ENCODE results near the gene TBCCD1.

The TBCCD1 gene

DNA sequence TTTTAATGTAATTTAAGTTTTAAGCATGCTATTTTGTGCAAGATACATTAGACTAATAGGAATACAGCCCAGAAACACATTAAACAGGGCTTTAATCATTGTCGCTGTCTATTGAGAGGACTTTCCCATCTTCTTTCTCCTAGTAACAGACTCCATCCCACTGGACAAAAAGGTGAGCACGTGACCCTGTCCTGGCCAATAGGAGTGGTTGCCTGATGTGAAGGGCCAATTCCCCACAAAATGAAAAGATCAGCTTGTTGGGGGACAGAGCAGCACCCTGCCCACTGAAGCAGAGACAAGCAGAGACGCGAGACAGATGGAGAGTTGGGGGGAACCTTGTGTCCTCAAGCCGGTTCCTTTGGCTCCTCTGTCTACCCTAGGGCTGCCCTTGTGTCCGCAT is 44.1 kb downstream of the TBCCD1 start:
- Histone ChIP-seq H3K4me1 (ENCODE audit: control insufficient read depth in 5 of 5, insufficient read depth in 5 of 5, low read length in 5 of 5) (peaks cover 0 to 6% (median 0%) of the 10 kb centered on the region in 5 donors), H3K36me3 (ENCODE audit: control insufficient read depth in 5 of 5, insufficient read depth in 5 of 5, low read length in 5 of 5) (no peaks in the 10 kb centered on the region), H3K27ac (ENCODE audit: low read depth, low read length) (no peak overlapping the region), H3K9me3 (ENCODE audit: control insufficient read depth in 5 of 5, low read length in 5 of 5) (no peaks in the 10 kb centered on the region), H3K9ac (ENCODE audit: low read length in 5 of 5) (no peak overlapping the region), H3K4me3 (ENCODE audit: low read depth in 1 of 5, low read length in 5 of 5) (no peak overlapping the region), H3K27me3 (ENCODE audit: control insufficient read depth in 5 of 5, insufficient read depth in 4 of 5, low read length in 5 of 5) (peaks cover 3 to 17% (median 11%) of the 10 kb centered on the region in 5 donors)

DNA sequence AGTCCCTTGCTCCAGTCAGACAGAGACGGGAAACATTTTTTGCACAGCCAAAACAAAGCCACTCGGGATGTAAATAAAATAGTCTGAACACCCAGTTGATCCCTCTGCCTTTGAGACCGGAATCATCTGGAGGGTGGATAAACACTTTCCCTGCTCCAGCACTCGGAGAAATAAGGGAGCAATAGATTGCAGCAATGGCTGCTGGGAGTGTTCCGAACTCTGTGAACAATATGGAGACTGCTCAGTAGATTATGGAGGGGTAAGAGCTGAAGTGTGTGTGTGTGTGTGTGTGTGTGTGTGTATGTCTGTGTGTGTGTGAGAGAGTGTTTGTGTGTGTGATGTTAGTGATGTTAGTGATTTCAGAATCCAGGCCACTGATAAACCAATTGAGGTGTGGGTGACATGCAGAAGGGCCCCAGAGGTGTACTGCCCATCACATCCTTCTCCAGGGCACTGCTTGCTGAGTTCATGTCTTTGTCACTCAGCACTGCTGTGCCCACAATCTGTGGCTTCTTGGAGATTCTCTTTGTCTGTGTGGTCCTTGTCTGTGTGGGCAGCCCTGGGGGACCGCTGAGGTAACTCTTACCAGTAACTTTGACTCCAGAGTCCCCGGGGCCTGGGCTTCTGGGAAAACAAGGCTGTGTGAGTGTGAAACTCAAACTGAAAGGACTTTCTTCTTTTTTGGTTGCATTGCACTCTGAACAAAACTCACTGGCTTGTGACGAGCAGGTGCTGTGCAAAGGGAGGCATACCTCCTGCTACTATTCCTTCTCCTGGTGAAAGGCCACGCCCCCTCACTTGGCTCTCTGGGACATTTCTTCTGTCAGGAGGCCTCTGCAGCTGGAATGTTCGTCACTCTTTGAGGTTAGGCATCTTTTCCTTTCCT is 45.9 kb downstream of the TBCCD1 start:
- Histone ChIP-seq H3K27me3 (ENCODE audit: control insufficient read depth in 5 of 5, insufficient read depth in 4 of 5, low read length in 5 of 5) (peaks cover 5 to 20% (median 11%) of the 10 kb centered on the region in 5 donors), H3K4me1 (ENCODE audit: control insufficient read depth in 5 of 5, insufficient read depth in 5 of 5, low read length in 5 of 5) (peaks cover 0 to 6% (median 0%) of the 10 kb centered on the region in 5 donors), H3K9me3 (ENCODE audit: control insufficient read depth in 5 of 5, low read length in 5 of 5) (peaks cover 0 to 9% (median 8%) of the 10 kb centered on the region in 5 donors), H3K27ac (ENCODE audit: low read depth, low read length) (no peak overlapping the region), H3K36me3 (ENCODE audit: control insufficient read depth in 5 of 5, insufficient read depth in 5 of 5, low read length in 5 of 5) (no peaks in the 10 kb centered on the region), H3K9ac (ENCODE audit: low read length in 5 of 5) (no peak overlapping the region), H3K4me3 (ENCODE audit: low read depth in 1 of 5, low read length in 5 of 5) (no peak overlapping the region)

DNA sequence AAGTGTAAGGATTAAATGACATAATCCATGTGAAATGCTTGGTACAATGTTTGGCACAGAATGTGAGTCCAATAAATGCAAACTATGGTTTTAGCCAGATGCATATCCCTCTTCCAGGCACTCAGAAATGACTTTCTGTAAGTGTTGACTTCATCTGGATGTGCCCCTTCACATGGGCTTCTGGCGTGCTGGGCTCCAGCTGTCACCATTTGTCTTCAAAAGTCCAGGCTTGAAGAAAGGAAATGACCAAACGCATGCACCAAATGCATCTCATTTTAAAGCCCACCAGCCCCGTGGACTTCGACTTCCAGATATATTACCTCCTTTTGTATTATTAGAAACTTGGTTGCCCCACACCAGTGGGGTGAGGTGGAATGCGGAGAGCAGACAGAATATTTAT is 46.7 kb downstream of the TBCCD1 start:
- no peaks in the 10 kb centered on the region for H3K4me1 ChIP-seq (ENCODE audit: control insufficient read depth in 5 of 5, insufficient read depth in 5 of 5, low read length in 5 of 5)
- no peak overlapping the region for H3K4me3 ChIP-seq (ENCODE audit: low read depth in 1 of 5, low read length in 5 of 5)
- H3K36me3 ChIP-seq (ENCODE audit: control insufficient read depth in 5 of 5, insufficient read depth in 5 of 5, low read length in 5 of 5), result no peaks in the 10 kb centered on the region
- H3K9me3 ChIP-seq (ENCODE audit: control insufficient read depth in 5 of 5, low read length in 5 of 5), result peaks cover 0 to 9% (median 8%) of the 10 kb centered on the region in 5 donors
- no peak overlapping the region for H3K27ac ChIP-seq (ENCODE audit: low read depth, low read length)
- H3K27me3 ChIP-seq (ENCODE audit: control insufficient read depth in 5 of 5, insufficient read depth in 4 of 5, low read length in 5 of 5), result peaks cover 5 to 20% (median 11%) of the 10 kb centered on the region in 5 donors
- H3K9ac ChIP-seq (ENCODE audit: low read length in 5 of 5), result no peak overlapping the region

DNA sequence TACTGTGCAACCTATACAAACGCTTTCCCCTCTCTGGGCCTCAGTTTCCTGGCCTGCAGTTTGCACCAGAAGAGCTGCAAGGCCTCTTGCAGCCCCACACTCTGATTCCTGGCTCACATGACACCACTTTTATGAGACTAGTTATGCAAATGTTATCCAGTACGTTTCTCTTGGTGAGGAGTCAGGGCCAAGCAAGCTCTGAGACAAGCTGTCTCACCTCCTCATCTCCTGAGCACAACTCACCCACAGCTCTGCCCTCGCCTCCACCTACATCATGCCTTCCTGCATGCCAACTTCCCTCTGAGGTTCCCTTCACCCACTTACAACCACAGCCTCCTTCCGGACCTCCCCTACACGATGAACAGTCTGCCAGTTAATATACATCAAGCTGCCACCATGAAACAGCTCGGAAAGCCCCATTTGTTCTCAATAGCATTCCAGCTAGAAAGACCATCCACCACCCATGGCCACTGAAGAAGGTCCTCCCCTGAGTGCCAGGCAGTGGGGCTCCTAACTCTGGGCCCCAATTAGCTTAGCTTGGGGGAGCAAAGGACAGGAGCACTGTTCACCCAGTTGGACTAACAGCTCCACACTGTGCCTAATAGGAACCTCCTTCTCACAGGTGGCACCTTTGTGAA is 48.0 kb downstream of the TBCCD1 start:
- Histone ChIP-seq H3K4me3 (ENCODE audit: low read depth in 1 of 5, low read length in 5 of 5) (no peak overlapping the region), H3K27me3 (ENCODE audit: control insufficient read depth in 5 of 5, insufficient read depth in 4 of 5, low read length in 5 of 5) (peaks cover 5 to 19% (median 11%) of the 10 kb centered on the region in 5 donors), H3K27ac (ENCODE audit: low read depth, low read length) (no peak overlapping the region), H3K9me3 (ENCODE audit: control insufficient read depth in 5 of 5, low read length in 5 of 5) (peaks cover 0 to 9% (median 8%) of the 10 kb centered on the region in 5 donors), H3K36me3 (ENCODE audit: control insufficient read depth in 5 of 5, insufficient read depth in 5 of 5, low read length in 5 of 5) (no peaks in the 10 kb centered on the region), H3K4me1 (ENCODE audit: control insufficient read depth in 5 of 5, insufficient read depth in 5 of 5, low read length in 5 of 5) (no peaks in the 10 kb centered on the region), H3K9ac (ENCODE audit: low read length in 5 of 5) (no peak overlapping the region)

DNA sequence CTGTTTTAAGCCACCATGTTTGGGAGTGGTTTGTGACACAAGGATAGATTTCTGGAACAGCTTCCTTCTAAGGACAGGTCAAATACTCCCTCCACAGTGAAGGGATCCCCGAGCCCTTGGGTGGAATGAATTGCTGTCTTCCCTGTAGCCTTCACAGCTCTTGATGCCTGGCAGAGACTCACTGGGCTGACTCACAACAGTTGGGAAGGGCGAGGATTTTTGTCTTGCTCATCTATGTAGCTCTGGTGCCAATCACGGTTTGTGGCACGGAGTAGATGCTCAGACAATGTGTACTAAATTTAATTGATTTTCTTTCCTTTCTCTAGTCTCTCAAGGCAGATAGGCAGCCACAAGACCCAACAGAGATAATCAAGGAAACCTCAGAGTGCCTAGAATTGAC is 49.9 kb downstream of the TBCCD1 start:
- Histone ChIP-seq H3K9me3 (ENCODE audit: control insufficient read depth in 5 of 5, low read length in 5 of 5) (peaks cover 0 to 9% (median 8%) of the 10 kb centered on the region in 5 donors), H3K36me3 (ENCODE audit: control insufficient read depth in 5 of 5, insufficient read depth in 5 of 5, low read length in 5 of 5) (no peaks in the 10 kb centered on the region), H3K4me1 (ENCODE audit: control insufficient read depth in 5 of 5, insufficient read depth in 5 of 5, low read length in 5 of 5) (no peaks in the 10 kb centered on the region), H3K4me3 (ENCODE audit: low read depth in 1 of 5, low read length in 5 of 5) (peak overlapping the region in 1 of 5 donors; percentile 2), H3K27me3 (ENCODE audit: control insufficient read depth in 5 of 5, insufficient read depth in 4 of 5, low read length in 5 of 5) (peaks cover 5 to 23% (median 13%) of the 10 kb centered on the region in 5 donors), H3K9ac (ENCODE audit: low read length in 5 of 5) (no peak overlapping the region), H3K27ac (ENCODE audit: low read depth, low read length) (no peak overlapping the region)

GRCh38 chr3:186516646-186517045 is 50.5 kb downstream of the TBCCD1 start:
- H3K27ac ChIP-seq (ENCODE audit: low read depth, low read length), result no peak overlapping the region
- H3K27me3 ChIP-seq (ENCODE audit: control insufficient read depth in 5 of 5, insufficient read depth in 4 of 5, low read length in 5 of 5), result peaks cover 5 to 25% (median 14%) of the 10 kb centered on the region in 5 donors
- H3K36me3 ChIP-seq (ENCODE audit: control insufficient read depth in 5 of 5, insufficient read depth in 5 of 5, low read length in 5 of 5), result no peaks in the 10 kb centered on the region
- H3K9ac ChIP-seq (ENCODE audit: low read length in 5 of 5), result no peak overlapping the region
- peaks cover 0 to 9% (median 8%) of the 10 kb centered on the region in 5 donors for H3K9me3 ChIP-seq (ENCODE audit: control insufficient read depth in 5 of 5, low read length in 5 of 5)
- no peaks in the 10 kb centered on the region for H3K4me1 ChIP-seq (ENCODE audit: control insufficient read depth in 5 of 5, insufficient read depth in 5 of 5, low read length in 5 of 5)
- peak overlapping the region in 1 of 5 donors; percentile 2 for H3K4me3 ChIP-seq (ENCODE audit: low read depth in 1 of 5, low read length in 5 of 5)

DNA sequence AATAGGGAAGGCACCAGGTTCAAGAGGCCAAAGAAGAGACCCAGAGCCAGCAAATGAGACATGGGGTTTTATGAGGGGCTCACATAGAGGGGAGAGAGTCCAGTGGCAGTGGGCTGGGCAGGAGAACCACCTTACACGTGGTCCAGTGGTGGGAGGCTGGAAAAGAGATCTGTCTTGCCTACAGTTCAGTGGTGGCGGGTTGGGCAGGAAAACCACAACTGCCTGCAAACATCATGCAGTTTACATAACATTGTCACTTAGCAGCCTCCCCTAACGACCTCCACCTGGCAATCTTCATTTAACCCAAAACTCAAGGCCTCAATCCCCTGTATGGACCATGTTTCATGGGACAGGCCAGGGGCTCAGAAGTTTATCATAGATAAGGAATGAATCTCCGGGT is 52.0 kb downstream of the TBCCD1 start:
- Histone ChIP-seq H3K4me3 (ENCODE audit: low read depth in 1 of 5, low read length in 5 of 5) (no peak overlapping the region), H3K36me3 (ENCODE audit: control insufficient read depth in 5 of 5, insufficient read depth in 5 of 5, low read length in 5 of 5) (no peaks in the 10 kb centered on the region), H3K27me3 (ENCODE audit: control insufficient read depth in 5 of 5, insufficient read depth in 4 of 5, low read length in 5 of 5) (peaks cover 5 to 23% (median 18%) of the 10 kb centered on the region in 5 donors), H3K4me1 (ENCODE audit: control insufficient read depth in 5 of 5, insufficient read depth in 5 of 5, low read length in 5 of 5) (no peaks in the 10 kb centered on the region), H3K9ac (ENCODE audit: low read length in 5 of 5) (no peak overlapping the region), H3K9me3 (ENCODE audit: control insufficient read depth in 5 of 5, low read length in 5 of 5) (peaks cover 0 to 9% (median 8%) of the 10 kb centered on the region in 5 donors), H3K27ac (ENCODE audit: low read depth, low read length) (no peak overlapping the region)

DNA sequence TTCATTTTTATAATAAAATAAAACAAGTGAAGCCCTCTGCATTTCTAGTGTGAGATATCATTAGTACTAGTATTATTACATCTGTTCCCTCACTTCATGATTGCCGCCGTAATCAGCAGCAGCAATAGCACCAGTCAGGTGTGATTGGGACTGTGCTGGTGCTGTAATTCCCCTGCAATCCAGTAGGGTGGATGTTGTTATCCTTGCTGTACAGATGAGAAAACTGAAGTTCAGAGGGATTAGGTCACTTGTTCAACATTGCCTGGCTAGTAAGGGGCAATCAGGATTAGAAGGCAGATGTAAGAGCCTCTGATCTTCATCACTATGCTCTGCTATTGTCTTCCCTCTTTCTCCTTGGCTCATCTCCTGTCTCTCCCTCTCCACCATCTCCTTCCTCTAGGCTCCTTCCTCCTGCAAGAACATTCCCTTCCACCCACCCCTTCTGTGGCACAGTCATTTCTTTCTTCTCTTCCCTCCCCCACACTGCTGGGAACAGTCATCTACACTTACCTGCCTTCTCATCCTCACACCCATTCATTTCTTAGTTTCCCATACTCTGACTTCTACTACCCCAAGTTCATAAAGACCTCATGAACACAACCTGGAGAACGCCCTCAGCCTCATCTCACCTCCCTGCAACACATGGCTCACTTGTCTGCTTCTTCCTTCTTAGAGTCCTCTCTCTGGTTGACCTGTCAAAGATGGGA is 52.7 kb downstream of the TBCCD1 start:
- H3K27ac ChIP-seq (ENCODE audit: low read depth, low read length), result no peak overlapping the region
- H3K36me3 ChIP-seq (ENCODE audit: control insufficient read depth in 5 of 5, insufficient read depth in 5 of 5, low read length in 5 of 5), result no peaks in the 10 kb centered on the region
- H3K9me3 ChIP-seq (ENCODE audit: control insufficient read depth in 5 of 5, low read length in 5 of 5), result peaks cover 0 to 9% (median 8%) of the 10 kb centered on the region in 5 donors
- no peak overlapping the region for H3K9ac ChIP-seq (ENCODE audit: low read length in 5 of 5)
- no peak overlapping the region for H3K4me3 ChIP-seq (ENCODE audit: low read depth in 1 of 5, low read length in 5 of 5)
- H3K27me3 ChIP-seq (ENCODE audit: control insufficient read depth in 5 of 5, insufficient read depth in 4 of 5, low read length in 5 of 5), result peaks cover 3 to 21% (median 17%) of the 10 kb centered on the region in 5 donors
- no peaks in the 10 kb centered on the region for H3K4me1 ChIP-seq (ENCODE audit: control insufficient read depth in 5 of 5, insufficient read depth in 5 of 5, low read length in 5 of 5)

GRCh38 chr3:186513386-186513785 is 53.8 kb downstream of the TBCCD1 start:
- no peaks in the 10 kb centered on the region for H3K4me1 ChIP-seq (ENCODE audit: control insufficient read depth in 5 of 5, insufficient read depth in 5 of 5, low read length in 5 of 5)
- no peak overlapping the region for H3K27ac ChIP-seq (ENCODE audit: low read depth, low read length)
- H3K27me3 ChIP-seq (ENCODE audit: control insufficient read depth in 5 of 5, insufficient read depth in 4 of 5, low read length in 5 of 5), result peaks cover 0 to 17% (median 12%) of the 10 kb centered on the region in 5 donors
- H3K4me3 ChIP-seq (ENCODE audit: low read depth in 1 of 5, low read length in 5 of 5), result no peak overlapping the region
- peaks cover 0 to 9% (median 8%) of the 10 kb centered on the region in 5 donors for H3K9me3 ChIP-seq (ENCODE audit: control insufficient read depth in 5 of 5, low read length in 5 of 5)
- no peaks in the 10 kb centered on the region for H3K36me3 ChIP-seq (ENCODE audit: control insufficient read depth in 5 of 5, insufficient read depth in 5 of 5, low read length in 5 of 5)
- no peak overlapping the region for H3K9ac ChIP-seq (ENCODE audit: low read length in 5 of 5)

Measured in subcutaneous abdominal adipose tissue (tissue), 5 donors.